NK-92 (cell line): ENCODE measurements around the gene LITAF.
"Not testable (repeated sequence)": the region's sequence is repeated elsewhere in the genome, so short reads cannot be mapped to it uniquely, and the experiment has no call there.

Source experiments
- DNase-seq: peaks from one replicate; lab custom pipeline; 2025; ENCODE audit not compliant: unreplicated experiment; lab: John Stamatoyannopoulos, UW

Gene LITAF

DNA sequence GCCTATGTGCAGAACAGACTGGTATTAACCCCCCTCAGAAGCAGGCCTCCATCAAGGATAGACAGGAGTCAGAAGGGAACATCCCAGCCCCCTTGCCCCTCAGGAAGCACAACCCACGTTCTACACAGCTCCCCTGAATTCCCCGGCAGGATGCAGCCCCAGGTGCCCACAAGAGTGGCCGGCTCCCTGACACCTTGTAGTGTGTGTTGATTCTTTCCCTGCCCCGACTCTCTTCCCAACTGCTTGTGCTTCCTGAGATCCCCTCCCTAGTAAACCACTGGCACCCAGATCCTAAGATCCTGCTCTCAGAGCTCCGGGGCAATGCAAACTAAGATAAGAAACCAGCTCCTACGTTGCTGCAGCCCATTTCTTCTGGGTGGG lies 34.8 kb upstream of the LITAF start:
- DNase-seq: no peak

DNA sequence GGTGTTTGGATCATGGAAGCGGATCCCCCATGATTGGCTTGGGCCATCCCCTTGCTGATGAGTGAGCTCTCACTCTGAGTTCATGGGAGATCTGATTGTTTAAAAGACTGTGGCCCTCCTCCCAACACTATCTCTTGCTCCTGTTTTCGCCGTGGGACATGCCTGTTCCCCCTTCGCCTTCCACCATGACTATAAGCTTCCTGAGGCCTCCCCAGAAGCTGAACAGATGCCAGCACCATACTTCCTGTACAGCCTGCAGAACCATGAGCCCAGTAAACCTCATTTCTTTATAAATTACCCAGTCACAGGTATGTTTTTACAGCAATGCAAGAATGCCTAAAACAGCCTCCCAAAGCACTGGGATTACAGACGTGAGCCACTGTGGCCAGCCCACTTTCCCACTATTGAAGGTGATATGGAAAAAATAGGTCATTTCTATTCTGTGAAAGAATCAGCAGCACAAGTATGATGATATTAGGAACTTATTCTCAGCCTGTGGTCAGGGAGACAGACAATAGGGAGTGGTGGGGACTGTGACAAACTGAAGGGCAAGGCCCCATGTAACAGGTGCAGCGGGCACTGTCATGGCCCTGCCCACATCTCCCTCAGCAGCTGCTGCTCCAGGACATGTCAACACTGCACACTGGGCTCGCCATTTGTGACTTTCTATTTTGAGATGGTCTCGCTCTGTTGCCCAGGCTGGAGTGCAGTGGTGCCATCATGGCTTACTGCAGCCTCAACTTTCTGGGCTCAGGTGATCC lies 33.7 kb upstream of the LITAF start:
- DNase-seq: no peak

DNA sequence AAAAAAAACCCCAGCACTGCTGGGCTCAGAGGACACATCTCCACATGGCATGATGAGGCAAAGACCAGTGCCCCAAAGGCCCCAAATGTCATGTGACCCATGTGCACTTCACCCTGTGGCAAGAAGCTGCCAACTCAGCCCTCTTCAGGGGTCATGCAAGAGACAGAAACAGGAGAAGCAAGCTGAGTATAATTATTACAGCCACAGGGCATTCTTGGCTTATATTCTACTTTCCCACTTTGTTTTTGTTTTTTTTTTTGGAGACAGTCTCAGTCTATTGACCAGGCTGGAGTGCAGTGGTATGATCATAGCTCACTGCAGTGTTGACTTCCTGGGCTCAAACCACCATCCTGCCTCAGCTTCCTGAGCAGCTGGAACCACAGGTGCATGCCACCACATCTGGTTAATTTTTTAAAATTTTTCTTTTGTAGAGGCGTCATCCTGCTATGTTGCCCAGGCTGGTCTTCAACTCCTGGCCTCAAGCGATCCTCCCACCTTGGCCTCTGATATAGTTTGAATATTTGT lies 32.7 kb upstream of the LITAF start:
- DNase-seq: no peak

DNA sequence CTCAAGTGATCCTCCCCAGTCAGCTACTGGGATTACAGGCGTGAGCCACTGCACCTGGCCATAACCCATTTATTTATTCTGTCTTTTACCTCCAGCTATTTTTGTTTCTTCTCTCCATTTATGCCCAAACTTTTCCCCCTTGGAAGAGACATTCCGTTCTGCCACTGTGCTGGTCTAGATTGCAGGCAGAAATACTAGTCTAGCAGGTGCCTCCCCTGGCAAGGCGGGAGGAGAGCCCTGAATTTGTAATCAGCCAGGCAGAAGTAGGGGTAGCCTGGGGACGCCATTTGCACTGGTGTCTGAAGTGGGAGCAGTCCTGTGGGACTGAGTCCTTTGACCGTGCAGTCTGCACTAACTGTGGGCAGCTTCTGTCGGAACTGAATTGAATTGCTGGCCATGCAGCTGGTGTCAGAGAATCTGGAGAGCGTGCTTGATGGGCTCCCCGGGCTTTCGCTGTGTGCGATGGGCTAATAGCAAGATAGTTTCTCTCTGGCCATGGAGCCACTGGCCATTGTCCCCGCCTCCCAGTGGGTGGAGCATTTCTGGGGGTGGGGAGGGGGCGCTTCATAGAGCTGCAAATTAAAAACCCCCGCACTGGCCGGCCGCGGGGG lies 31.5 kb upstream of the LITAF start:
- DNase-seq: no peak

DNA sequence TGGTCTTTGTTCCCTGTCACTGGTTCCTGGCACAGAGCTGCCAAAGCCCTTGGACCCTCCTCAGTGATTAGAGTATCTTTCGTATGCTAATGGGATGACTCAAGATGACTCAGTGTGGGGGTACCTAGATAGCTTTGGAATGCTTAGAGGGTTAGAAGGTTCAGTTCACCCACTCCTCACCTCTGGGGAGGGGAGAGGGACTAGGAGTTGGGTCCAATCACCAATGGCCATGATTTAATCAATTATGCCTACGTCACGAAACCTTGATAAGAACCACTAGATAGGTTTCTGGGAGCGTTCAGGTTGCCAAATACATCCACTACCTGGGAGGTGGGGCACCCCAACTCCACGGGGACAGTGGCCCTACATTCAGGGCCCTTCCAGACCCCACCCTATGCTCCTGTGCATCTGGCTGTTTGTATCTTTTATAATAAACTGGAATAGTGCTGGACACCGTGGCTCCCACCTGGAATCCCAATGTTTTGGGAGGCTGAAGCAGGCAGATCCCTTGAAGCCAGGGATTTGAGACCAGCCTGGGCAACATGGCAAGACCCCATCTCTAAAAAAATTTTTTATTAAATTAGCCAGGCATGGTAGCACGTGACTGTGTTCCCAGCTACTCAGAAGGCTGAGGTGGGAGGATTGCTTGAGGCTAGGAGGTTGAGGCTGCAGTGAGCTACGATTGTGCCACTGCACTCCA lies 29.2 kb upstream of the LITAF start:
- DNase-seq: no peak

DNA sequence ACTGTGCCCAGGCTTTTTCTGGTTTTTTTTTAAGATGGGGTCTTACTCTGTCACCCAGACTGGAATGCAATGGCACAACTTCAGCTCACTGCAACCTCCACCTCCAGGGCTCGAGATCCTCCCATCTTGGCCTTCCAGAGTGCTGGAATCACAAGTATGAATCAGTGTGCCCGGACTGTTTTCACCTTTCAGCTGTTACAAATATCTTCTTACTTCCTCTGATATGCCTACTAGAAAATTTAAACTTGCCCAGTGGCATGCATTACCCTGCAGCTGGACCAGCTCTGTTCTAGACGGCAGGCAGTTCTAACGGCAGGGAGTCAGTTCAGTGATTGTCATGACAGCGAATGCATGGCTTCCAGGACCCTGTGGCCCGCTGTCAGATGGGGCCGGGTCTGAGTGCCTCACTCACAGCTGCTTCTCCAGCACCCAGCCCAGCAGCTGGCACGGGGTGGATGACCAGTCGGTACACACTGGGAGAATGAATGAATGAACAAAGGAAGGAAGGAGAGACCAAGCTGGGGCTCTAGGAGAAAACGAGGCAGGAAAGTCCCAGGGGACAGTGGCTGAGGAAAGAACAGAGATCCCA lies 28.0 kb upstream of the LITAF start:
- no peak for DNase-seq

DNA sequence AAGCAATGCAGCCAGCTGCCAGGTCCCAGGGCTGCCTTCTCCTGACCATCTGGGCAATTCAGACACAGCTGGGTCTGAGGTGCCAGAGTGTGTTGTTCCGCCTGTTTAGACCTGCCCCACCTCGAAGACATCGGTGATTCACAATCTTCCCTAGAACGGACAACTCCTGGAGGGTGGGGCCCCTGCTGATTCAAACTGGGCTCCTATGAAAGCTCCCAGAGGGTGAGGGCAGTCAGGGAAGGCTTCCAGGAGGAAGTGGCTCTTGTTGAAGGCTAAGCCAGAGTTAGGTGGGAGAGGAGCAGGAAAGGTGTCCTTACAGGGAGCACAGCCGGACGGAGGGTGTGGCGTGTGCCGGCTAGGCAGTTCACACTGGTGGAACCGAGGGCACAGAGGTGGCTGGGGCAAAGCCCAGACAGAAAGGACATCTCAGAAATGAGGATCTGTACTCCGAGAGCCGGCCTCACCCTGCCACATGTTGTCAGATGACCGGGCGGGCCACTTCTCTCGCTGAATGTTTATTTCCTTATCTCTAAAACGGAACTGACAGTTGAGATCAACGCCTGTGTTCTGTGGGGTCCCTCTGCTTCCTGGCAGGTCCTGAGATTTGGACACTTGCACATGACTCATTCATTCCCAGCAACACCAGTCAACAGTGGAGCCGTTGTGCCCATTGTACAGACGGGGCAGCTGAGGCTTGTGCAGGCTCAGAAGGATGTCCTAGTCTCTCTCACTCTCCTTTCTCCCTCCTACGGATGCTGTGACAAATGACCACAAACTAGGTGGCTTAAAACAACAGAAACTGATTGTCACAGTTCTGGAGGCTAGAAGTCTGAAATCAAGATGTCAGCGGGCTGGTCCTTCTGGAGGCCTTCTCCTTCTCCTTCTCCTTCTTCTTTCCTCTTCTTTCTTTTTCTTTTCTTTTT lies 26.9 kb upstream of the LITAF start:
- DNase-seq: no peak

DNA sequence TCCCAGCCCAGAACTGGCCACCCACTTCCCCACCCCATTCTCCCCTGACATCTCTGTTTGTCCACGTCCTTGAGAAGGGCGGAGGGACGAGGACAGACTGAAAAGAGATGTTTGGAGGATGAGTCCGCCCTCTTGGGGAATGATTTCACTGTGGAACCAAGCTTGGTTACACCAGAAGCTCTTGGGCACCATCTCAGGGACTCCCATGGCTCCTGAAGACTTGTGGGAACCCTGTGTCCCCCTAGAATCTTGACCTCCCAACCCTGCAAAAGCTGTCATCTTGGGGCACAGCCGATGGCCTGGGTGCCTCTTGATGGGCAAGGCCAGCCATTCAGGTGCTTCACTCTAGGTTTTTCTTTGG lies 25.9 kb upstream of the LITAF start:
- no peak for DNase-seq

DNA sequence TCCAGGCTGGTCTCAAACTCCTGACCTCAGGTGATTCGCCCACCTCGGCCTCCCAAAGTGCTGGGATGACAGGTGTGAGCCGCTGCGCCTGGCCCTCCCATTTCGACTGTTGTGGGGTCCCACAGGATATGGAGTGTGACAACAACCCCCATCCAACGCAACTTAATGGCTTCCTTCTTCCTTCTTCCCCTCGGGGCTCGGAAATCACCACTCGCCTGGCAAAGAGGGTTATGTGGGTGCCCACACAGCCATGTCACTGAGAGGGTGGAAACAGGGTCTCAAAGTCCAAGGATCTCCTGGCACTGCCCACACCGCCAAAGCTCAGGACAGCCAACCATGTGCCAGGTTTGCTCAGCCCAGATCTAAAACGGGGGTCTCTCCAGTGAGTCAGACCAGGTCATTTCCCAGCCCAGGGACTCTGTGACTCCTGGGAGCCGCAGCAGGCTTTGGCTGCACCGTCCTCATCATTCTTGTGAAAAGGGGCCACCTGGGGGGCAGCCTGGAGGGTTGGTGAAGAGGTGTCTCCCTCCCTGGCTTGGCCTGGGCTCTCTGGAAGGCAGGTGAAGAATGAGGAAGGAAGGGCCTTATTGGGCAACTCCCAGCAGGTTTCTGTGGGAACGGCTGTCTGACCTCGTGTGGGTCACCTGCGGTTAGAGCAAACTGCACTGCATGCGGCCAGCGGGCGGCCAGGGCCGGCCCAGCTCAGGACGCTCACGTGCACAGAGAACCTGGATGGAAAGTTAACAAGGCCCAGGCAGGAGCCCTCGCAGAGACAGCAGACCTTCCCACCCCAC lies 25.3 kb upstream of the LITAF start:
- DNase-seq: no peak

DNA sequence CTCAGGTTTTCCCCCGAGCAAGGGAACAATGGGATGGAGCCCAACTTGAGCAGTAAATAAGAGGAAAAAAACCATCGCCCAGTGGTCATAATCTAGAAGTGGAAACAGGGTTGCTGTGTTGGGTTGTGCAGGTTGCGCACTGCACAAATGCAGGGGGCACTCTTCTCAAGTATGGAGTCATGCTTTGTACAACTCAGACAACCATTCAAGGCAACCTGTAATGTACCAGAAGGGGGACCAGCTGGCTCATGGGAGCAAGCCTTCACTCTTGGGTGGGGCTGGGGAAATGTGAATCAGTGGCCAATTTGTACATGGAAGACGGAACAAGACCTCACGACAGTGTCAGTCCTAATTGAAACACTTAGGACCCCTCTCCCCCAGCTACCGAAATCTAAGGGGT lies 23.9 kb upstream of the LITAF start:
- no peak for DNase-seq

DNA sequence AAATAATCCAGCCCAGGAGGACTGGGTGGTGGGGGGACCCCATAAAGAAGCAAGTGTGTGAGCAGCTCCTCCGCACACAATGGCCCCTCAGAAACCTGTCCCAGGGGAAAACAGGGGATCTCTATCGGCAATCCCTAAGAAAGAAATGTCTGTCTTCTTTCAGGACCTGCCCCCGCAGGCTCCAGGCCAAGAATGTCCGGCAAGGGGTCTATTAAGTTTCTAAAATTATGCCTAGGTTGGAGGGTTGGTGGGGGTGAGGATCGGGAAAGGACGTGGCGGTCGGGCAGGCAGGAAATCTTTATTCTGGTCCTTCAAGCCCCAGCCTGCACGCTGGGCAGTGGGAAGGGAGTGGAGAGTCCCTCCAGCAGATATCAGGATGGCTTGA lies 23.4 kb upstream of the LITAF start:
- no peak for DNase-seq

DNA sequence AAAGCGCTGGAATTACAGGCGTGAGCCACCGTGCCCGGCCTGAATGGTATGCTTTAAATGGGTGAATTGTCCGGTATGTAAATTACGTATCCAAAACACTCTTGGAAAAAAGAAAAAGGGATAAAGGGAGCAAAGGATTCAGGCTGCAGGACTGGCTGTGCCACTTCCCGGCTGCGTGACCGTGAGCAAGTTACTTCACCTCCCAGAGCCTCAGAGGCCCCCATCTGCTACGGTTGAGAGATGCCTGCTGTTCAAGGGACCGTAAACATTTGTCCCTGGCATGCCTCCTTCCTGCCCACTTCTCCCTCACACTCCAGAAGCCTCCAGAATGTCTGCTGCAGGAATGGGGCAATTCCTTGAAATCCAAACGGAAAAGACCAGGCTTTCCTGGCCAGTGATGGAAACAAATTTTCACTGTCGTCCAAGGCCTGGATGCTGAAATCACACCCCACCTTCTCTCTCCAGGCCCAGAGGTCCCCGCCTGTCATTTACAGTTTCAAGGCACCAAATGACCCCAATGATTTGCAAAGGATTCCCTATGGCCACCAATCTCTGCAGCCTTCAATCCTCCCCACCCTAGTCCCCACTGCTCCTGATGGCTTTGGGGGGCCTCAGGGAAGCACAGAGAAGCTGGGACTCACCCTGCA lies 22.9 kb upstream of the LITAF start:
- no peak for DNase-seq

DNA sequence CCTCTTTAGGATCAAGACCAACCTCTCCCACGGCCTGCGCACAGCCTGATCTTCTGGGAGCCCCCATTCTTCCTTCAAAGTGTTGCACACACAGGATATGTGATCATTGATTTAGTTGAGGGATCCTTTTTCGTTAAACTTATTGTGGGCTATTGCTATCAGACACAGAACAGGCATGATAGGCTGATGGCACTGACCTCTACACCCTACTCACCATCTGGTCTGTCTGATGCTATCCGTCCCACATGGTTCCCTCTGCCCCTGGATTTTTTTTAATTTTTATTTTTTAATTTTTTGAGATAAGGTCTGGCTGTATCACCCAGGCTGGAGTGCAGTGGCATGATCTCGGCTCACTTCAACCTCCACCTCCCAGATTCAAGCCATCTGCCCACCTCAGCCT lies 19.2 kb upstream of the LITAF start:
- no peak for DNase-seq

DNA sequence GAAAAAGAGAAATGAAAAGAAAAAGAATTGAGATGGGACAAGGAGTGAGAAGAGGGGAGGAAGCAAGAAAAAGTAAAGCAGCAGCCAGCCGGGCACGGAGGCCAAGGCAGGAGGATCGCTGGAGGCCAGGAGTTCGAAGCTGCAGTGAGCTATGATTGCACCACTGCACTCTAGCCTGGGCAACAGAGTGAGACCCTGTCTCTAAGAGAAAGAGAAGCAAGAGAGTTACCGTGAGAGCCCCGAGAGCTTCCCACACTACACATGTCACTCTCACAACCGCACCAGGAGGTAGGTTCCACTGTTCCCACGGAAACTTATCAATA lies 18.8 kb upstream of the LITAF start:
- DNase-seq: no peak

DNA sequence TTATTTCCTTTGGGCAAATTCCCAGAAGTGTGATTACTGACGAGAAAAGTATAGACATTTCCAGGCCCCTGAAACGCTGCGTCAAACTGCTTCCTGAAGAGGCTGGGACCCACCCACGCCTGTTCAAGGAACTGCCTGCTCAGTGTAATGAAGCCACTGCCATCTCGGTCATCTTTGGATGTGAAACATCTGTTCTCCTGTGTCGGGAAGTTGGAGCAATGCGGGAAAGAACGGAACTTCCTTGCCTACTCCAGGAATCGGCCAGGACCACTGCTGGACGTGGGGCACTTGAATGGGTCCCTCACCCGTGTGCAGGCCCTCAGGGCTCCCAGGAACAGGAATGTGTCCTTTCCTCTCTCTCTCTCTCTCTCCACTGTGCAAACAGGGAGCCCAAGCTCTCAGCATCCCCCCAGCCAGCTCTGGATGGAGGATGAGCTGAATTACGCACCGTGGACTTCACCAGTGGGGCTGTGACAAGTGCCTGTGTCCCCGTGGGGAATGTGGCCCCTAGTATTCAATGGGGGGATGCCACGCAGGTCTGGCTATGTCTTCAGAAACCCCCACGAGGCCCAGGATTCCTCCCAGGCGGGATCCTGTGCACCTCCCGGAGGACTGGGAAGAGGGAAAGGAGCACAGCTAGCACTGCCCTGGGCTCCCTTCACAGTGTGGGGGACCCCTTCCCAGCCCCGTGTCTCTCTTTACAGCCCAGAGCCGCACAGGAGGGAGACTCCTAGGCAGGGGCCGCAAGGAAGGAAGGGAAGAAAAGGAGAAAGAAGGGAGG lies 18.3 kb upstream of the LITAF start:
- no peak for DNase-seq

DNA sequence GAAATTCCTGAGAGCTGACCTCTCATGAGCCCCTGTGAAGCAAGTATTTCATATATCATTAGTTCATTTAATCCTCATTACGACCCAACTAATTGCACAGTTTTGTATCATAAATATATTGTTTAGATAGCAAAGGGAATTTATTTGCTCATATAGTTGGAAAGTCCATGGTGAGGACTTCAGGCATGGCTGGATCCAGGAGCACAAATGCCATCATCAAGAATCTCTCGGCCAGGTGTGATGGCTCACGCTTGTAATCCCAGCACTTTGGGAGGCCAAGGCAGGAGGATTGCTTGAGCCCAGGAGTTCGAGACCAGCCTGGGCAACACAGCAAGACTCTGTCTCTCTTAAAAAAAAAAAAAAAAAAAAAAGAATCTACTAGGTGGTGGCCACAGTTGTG lies 17.6 kb upstream of the LITAF start:
- DNase-seq: not testable (repeated sequence)

DNA sequence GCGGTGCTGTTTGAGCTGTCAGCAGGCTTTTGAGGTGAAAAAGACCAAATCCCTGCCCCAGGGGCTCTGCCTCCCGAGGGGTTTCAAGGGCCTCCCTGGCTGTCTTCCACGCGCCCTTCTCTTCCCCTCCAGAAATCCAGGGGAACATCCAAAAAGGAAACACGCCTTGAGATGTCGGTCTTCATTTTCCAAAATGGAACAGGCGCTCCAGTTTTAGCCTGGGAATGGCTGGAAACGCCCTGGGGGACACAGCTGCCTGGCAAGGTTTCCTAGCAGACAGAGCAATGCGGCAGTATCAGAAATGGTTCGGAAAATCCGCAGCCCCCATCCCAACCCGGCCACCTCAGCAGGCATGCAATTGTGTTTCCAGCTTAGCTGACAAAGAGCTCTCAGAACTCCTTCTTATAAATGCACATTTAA lies 16.6 kb upstream of the LITAF start:
- no peak for DNase-seq

DNA sequence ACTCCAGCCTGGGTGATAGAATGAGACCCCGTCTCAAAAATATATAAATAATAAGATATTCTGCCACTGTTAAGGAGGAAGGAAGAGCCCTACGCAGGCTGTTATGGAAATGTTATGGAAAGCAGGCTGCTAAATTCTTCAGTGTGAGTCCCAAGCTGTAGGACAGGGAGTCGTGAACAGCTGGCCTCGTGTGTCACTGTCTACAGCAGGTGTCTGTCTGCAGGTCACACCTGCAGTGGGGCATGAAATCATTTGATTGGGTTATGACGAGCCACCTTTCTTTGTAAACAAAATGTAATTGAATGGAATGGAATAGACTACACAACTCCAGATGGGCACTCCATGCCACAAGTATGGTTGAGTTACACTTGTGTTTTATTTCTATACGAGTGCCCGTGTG lies 15.6 kb upstream of the LITAF start:
- no peak for DNase-seq

DNA sequence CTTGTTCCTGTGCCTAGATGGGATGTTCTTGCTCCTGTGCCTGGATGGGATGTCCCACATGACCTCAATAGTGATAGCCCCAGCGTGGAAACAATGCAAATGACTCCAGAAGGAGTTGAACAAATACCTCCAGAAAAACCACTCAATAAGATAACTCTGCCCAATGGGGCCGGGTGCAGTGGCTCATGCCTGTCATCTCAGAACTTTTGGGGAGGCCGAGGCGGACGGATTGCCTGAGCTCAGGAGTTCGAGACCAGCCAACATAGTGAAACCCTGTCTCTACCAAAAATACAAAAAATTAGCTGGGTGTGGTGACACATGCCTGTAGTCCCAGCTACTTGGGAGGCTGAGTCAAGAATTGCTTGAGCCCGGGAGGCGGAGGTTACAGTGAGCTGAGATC lies 15.2 kb upstream of the LITAF start:
- DNase-seq: no peak
